NCI-H82 treated with DMSO at 0.1 percent for 48 hours (cell line): ENCODE results near the gene C20orf173.

ENCODE experiments used
- DNase-seq: peaks from one replicate; lab custom pipeline; 2025; ENCODE audit not compliant: unreplicated experiment; lab: John Stamatoyannopoulos, UW

The C20orf173 gene

GRCh38 chr20:35508493-35509218, 20.8 kb downstream of the C20orf173 start:
- no peak for DNase-seq

DNA sequence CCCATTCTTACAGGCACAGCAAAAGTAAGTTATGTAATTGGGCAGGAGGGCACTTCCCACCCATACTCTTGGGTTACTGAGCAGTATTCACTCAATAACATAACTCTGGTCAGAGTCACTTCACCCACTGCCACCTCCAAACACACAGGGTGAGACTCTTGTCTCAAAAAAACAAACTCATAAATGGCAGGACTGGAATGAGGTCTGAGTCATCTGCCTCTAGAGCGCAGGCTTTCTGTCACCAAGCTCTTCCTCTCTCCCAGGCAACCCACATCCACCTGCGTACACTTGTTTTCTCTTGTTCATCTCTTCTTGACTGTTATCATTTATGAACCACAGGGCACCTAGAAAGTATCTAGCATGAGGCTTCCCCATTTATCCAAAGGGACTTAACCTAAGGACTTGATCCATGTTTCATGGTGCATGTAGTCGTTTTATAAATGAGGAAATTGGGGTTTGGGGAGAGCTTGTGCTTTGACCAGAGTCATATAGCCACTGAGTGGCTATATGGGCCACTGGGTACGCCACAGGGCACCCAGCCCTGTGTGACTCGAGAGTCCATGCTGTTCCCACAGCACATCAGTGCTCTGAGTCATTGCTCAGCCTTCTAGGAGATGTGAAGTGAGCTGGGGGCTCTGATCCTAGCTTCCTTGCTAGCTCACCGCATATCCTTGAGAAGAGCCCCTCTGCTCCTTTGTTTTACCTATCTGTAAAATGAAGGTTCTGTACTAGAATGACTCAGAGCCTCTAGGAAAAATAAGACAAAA, 22.4 kb downstream of the C20orf173 start:
- DNase-seq, result no peak

GRCh38 chr20:35506179-35506578, 23.3 kb downstream of the C20orf173 start:
- DNase-seq, result no peak

DNA sequence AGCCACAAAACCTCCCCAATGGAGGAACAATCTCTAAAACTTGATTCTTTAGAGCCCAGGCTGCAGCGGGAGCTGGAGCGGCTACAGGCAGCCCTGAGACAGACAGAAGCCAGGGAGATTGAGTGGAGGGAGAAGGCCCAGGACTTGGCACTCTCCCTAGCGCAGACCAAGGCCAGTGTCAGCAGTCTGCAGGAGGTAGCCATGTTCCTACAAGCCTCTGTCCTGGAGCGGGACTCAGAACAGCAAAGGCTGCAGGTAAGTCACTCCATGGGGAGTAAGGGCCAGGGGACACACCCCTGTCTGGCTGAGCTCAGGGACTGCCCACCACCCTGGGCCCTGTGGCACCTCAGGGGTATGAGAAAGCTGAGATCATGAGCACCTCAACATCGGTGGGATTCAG, 24.7 kb downstream of the C20orf173 start:
- no peak for DNase-seq

GRCh38 chr20:35503841-35504561, 25.5 kb downstream of the C20orf173 start:
- DNase-seq, result no peak

- DNase-seq, result no peak
These were observed 26.2 kb downstream of the C20orf173 start for GRCh38 chr20:35503281-35503680.

- no peak for DNase-seq
These were observed 27.1 kb downstream of the C20orf173 start for GRCh38 chr20:35502352-35502751.

GRCh38 chr20:35499271-35499670, 30.2 kb downstream of the C20orf173 start:
- no peak for DNase-seq

DNA sequence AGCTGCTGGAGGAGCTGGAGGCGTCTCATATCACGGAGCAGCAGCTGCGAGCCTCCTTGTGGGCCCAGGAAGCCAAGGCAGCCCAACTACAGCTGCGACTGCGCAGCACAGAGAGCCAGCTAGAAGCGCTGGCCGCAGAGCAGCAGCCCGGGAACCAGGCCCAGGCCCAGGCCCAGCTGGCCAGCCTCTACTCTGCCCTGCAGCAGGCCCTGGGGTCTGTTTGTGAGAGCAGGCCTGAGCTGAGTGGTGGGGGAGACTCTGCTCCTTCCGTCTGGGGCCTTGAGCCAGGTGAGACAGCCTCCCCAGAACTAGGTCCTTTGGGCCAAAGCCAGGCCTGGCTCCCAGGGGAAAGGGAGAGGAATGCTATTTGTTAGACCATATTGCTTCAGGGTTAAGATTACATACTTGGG, 31.7 kb downstream of the C20orf173 start:
- no peak for DNase-seq

DNA sequence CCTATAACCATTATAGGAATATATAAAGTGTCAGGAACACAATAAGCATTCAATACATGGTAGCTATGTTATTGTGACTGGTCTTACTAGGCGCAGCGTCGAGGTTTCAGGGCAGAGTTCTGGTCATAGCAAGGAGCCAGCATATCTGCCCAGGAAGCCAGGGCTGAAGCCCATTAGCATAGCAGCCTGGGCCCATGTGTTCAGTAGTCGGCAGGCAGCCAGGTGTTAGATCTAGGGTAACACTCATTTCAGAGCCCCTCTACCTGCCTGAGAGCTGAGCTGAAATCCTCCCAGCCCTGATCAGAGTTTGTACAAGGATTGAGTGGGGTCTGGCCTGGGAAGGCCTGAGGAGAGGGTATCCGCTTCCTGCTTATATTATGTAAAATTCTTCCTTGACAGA, 32.1 kb downstream of the C20orf173 start:
- DNase-seq, result no peak

- DNase-seq, result no peak
These were observed 33.0 kb downstream of the C20orf173 start for GRCh38 chr20:35496481-35496880.

- no peak for DNase-seq
These were observed 37.1 kb downstream of the C20orf173 start for GRCh38 chr20:35492352-35492751.

DNA sequence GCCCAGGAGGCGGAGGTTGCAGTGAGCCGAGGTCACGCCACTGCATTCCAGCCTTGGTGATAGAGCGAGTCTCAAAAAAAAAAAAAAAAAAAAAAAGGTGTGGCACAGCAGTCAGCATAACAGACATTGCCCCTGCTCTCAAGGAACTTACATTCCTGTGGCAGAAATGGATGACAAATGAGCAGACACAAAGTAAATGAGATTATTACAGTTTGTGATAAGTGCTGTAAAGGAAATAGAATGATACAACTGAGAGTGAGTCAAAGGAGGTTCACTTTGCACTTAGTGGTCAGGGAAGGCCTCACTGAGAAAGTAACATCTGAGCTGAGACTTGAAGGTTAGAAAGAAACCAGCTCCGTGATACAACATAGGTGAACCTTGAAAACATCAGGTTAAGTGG, 37.6 kb downstream of the C20orf173 start:
- no peak for DNase-seq

GRCh38 chr20:35490736-35491181, 38.7 kb downstream of the C20orf173 start:
- DNase-seq, result no peak

- DNase-seq, result no peak
These were observed 39.7 kb downstream of the C20orf173 start for GRCh38 chr20:35489717-35490116.

- DNase-seq, result no peak
These were observed 42.0 kb downstream of the C20orf173 start for GRCh38 chr20:35487479-35487878.

- no peak for DNase-seq
These were observed 49.7 kb downstream of the C20orf173 start for GRCh38 chr20:35479798-35480197.

GRCh38 chr20:35478804-35479472, 50.5 kb downstream of the C20orf173 start:
- no peak for DNase-seq
